Measurements from ENCODE around the gene ATP6AP1. TPM values are rescaled to one million over a fixed set of nuclear protein-coding genes. Genes with fewer than 3 reads are reported as not detected.
A peak's percentile ranks its signal among the peaks of the same experiment; 100 is the strongest.

Gene ATP6AP1
- total RNA-seq, 2 experiments from 2014 or later, result 25.1 to 25.3 TPM

DNA sequence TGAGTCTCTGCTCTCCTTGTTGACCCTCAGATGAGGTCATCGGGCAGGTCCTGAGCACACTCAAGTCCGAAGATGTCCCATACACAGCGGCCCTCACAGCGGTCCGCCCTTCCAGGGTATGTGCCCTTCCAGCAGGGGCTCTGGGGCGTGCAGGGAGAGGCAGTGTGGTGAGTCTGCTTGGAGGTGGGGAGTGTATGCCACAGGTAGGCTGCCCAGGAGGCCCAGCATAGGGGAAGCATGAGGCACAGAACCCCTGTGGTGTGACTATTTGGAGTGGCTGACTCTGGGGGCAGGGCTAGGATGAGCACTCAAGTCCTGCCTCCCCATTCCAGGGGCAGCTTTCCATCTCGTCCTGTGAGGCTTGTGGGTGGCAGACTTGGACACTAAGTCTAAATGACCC lies 5.1 kb downstream of the ATP6AP1 start:
- Mint-ChIP-seq H3K27me3 (no peaks in the 10 kb centered on the region), H3K27ac (no peak overlapping the region), H3K4me1 (peaks cover 24% of the 10 kb centered on the region), H3K4me3 (no peak overlapping the region), H3K36me3 (peaks cover 5% of the 10 kb centered on the region), H3K9me3 (no peaks in the 10 kb centered on the region)
- DNase-seq, result no peak

DNA sequence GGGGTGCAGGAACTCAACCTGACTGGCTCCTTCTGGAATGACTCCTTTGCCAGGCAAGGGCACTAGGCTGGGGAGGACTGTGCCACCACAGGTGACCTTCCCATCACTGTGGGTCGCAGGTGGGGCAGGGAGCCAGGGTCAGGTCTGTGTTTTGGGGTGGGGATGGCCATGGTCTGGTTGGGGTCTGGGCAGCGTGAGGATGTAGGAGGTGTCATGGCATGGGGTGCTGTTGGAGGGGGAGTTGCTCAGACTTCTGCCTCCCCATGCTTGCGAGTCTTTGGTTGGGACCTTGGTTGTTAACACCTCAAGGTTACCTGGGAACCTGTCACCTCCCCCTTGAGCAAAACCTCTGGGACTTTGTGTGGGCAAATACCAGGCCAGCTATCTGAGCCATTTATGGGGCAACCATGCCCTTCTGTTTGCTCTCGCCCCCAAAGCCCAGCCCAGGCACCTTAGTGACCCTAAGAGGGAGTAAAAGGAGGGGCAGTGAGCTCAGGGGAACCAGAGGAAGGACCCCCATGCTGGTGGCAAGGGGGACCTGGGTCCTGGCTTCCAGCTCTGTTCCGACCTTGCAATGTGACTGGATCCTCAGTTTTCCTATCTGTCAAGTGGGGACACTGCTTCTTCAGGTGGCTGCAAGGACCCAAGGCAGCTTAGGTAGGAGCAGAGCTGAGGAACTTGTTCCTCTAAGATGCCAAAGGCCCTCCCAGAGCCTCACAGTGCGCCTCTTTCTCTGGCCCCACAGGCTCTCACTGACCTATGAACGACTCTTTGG lies 6.1 kb downstream of the ATP6AP1 start:
- Mint-ChIP-seq H3K4me1 (peaks cover 23% of the 10 kb centered on the region), H3K9me3 (no peaks in the 10 kb centered on the region), H3K36me3 (peaks cover 5% of the 10 kb centered on the region), H3K27me3 (no peaks in the 10 kb centered on the region), H3K27ac (no peak overlapping the region), H3K4me3 (no peak overlapping the region)
- DNase-seq, result no peak

DNA sequence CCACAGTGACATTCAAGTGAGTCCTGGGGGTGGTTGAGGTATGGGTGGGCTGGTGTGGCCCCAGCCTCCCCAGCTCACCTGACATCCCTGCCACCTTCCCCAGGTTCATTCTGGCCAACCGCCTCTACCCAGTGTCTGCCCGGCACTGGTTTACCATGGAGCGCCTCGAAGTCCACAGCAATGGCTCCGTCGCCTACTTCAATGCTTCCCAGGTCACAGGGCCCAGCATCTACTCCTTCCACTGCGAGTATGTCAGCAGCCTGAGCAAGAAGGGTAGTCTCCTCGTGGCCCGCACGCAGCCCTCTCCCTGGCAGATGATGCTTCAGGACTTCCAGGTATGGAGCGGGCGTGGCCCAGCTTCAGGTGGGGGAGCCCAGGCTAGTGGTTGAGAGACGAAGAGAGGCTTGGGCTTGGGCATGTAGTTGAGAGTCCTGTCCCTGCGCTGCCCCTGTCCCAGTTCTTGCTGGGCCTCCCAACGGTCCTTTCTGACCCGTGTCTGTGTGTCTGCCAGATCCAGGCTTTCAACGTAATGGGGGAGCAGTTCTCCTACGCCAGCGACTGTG lies 6.8 kb downstream of the ATP6AP1 start:
- no peak overlapping the region for H3K4me3 Mint-ChIP-seq
- peaks cover 5% of the 10 kb centered on the region for H3K36me3 Mint-ChIP-seq
- H3K27me3 Mint-ChIP-seq, result no peaks in the 10 kb centered on the region
- H3K9me3 Mint-ChIP-seq, result no peaks in the 10 kb centered on the region
- no peak overlapping the region for H3K27ac Mint-ChIP-seq
- peaks cover 19% of the 10 kb centered on the region for H3K4me1 Mint-ChIP-seq
- DNase-seq, result no peak

DNA sequence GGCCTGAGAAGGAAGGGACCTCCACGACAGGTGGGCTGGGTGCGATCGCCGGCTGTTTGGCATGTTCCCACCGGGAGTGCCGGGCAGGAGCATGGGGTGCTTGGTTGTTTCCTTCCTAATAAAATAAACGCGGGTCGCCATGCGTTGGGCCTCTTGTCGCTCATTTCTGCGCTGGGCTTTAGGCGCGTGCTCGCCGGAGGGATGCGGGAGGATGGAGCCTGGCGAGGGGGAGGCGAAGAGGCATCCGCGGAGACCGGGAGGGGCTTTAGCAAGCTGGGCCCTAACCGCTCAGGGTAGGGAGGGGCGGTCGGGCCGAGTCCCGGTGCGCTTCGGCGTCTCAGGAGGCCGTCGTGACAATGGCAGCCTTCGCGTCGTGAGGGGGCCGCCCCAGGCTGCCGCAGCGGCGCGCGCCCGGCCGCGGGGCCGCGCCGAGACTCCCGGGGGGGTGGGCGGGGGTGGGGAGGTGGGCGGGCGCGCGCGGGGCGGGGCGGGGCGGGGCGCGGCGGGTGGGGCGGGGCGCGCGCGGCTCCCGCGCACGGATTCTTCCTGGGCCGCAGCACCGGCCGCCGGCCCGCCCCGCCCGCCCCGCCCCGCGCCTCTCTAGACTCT lies 8.0 kb downstream of the ATP6AP1 start:
- no peaks in the 10 kb centered on the region for H3K27me3 Mint-ChIP-seq
- H3K27ac Mint-ChIP-seq, result peak overlapping the region; percentile 90
- H3K36me3 Mint-ChIP-seq, result peaks cover 5% of the 10 kb centered on the region
- peak overlapping the region; percentile 79 for H3K4me3 Mint-ChIP-seq
- no peaks in the 10 kb centered on the region for H3K9me3 Mint-ChIP-seq
- DNase-seq, result peak; percentile 58
- H3K4me1 Mint-ChIP-seq, result peaks cover 18% of the 10 kb centered on the region

DNA sequence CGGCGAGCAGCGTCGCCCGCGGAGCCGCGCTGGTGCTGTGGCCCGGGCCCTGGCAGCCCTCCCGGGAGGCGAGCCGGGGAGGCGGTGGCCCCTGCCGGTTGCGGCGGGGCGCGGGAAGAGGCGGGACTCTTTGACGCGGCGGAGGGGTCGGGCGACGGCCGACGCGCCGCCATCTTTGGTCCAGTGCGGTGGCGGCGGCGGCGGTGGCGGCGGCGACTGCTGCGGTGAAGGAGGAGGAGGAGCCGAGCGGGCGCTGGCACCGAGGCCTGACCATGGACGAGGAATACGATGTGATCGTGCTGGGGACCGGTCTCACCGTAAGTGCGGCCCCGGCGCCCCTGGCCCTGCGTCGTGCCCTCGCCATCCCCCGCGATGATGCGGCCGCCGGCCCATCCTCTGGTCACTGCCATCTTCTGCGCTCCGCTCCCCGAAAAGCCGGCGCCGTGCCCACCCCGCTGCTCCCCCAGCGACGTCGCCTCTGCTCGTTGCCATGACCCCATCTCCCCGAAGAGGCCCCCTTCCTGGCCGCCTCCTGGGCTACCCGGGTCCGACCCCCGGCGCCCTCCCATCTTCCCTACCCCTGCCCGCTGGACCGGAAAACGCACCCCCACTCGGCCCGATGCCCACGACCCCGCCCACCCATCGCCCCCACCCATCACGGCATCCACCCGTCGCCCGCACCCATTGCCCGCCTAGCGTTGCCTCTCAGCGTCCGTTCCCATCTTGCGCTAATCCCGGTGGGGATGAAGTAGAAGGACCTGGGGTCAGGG lies 8.7 kb downstream of the ATP6AP1 start, which contains the start of gene GDI1:
Gene GDI1 (plus strand): TSS at position 172 of the 770 bp plus-strand sequence. CDS start 101 bp downstream, at position 273.
- H3K4me1 Mint-ChIP-seq, result peaks cover 18% of the 10 kb centered on the region
- peak; percentile 58 for DNase-seq
- H3K9me3 Mint-ChIP-seq, result no peaks in the 10 kb centered on the region
- H3K4me3 Mint-ChIP-seq, result peak within 1 kb of the TSS; percentile 86
- peaks cover 5% of the 10 kb centered on the region for H3K36me3 Mint-ChIP-seq
- no peaks in the 10 kb centered on the region for H3K27me3 Mint-ChIP-seq
- peak within 1 kb of the TSS; percentile 90 for H3K27ac Mint-ChIP-seq

DNA sequence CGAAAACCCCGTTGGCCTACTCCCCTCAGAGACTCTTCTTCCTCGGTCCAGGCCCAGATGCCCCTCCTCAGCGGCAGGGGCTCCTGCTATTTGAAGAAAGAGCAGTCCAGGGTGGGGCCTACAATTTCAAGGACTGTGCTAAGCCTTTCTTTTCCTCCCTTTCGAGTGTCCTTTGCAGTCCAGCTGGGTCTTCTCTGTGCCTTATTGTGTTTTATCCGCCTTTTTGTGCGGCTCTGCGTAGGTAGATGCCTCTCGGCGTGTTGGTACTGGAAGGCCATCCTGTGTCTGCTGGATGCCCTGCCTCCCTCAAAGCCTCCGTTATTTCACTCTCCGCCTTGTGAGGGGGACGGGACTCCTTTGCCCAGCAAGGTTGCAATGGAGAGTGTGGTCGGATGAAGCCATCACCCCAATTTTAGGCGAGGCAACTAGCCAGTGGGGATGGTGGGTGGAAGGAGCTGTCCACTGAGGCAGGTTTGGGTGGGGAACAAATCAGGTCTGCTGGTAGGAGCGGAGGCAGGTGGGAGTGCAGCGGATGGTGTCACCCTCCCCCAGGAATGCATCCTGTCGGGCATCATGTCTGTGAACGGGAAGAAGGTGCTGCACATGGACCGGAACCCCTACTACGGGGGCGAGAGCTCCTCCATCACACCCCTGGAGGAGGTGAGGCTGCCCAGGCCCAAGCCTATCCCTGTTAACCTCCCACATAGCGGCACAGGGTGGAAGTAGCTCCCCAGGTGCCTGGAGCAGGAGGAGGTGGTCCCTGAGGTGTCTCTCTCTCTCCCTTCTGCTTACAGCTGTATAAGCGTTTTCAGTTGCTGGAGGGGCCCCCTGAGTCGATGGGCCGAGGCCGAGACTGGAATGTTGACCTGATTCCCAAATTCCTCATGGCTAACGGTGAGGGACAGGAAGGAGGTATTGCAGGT lies 9.8 kb downstream of the ATP6AP1 start:
- Mint-ChIP-seq H3K4me3 (peak overlapping the region; percentile 86), H3K27ac (peak overlapping the region; percentile 81), H3K9me3 (no peaks in the 10 kb centered on the region), H3K4me1 (peaks cover 18% of the 10 kb centered on the region), H3K27me3 (no peaks in the 10 kb centered on the region), H3K36me3 (peaks cover 5% of the 10 kb centered on the region)
- DNase-seq, result no peak

DNA sequence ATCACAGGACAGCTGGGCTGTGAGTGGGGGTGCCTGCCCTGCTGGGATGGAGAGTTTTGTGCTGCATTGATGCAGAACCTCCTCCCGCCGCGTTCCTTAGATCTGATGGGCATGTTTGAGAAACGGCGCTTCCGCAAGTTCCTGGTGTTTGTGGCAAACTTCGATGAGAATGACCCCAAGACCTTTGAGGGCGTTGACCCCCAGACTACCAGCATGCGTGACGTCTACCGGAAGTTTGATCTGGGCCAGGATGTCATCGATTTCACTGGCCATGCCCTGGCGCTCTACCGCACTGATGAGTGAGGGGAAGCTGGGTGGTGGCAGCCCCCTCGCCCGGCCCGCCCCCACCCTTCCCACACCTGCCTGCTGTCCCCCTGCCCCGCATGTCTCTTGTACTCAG lies 11.4 kb downstream of the ATP6AP1 start:
- H3K4me1 Mint-ChIP-seq, result peaks cover 18% of the 10 kb centered on the region
- no peak overlapping the region for H3K4me3 Mint-ChIP-seq
- no peaks in the 10 kb centered on the region for H3K9me3 Mint-ChIP-seq
- no peak overlapping the region for H3K27ac Mint-ChIP-seq
- DNase-seq, result no peak
- no peaks in the 10 kb centered on the region for H3K27me3 Mint-ChIP-seq
- H3K36me3 Mint-ChIP-seq, result peaks cover 5% of the 10 kb centered on the region

DNA sequence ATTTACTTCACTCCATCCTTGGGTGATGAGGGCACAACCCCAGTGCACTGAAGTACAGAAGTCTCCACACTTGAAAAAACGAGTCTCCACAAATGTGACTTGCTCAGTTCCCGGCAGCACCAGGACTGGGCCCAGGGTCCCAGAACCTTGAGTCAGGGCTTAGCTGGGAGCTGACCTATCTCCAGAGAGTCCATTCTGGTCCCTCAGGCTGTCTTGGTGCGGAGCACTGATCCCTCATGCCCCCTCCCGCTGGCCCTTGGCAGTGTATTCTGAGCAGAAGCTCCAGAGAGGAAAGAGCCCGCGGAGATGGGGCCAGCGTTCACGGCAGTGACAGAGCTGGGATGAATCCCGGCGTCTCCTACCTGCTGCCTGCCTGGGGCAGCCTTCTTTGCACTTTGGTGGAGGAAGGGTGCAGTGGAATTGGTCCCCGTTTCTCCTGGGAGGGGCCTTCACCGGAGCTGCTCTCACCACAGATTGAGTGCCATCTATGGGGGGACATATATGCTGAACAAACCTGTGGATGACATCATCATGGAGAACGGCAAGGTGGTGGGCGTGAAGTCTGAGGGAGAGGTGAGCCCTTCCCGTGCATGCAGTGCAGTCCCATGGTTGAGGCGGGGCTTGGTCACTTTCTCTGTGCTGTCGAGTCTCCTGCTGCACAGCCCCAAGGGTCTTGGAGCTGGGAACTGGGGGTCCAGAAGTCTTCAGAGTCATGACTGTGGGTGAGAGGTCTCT lies 12.3 kb downstream of the ATP6AP1 start:
- no peaks in the 10 kb centered on the region for H3K27me3 Mint-ChIP-seq
- H3K27ac Mint-ChIP-seq, result peak overlapping the region; percentile 42
- no peak for DNase-seq
- no peaks in the 10 kb centered on the region for H3K9me3 Mint-ChIP-seq
- H3K36me3 Mint-ChIP-seq, result peaks cover 5% of the 10 kb centered on the region
- no peak overlapping the region for H3K4me3 Mint-ChIP-seq
- H3K4me1 Mint-ChIP-seq, result peaks cover 18% of the 10 kb centered on the region

DNA sequence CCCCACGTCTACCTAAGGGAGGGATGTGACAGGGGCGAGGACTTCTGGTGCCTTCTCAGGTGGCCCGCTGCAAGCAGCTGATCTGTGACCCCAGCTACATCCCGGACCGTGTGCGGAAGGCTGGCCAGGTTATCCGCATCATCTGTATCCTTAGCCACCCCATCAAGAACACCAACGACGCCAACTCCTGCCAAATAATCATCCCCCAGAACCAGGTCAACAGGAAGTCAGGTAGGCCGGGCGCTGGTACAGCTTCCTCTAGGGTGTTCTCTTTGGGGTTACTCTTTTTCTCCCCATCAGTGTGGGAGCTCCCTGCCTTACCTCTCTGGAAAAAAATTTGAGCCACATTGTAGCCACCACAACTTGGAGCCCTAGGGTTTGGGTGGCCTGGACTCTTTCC lies 13.1 kb downstream of the ATP6AP1 start:
- H3K4me1 Mint-ChIP-seq, result peaks cover 13% of the 10 kb centered on the region
- H3K27ac Mint-ChIP-seq, result no peak overlapping the region
- no peak overlapping the region for H3K4me3 Mint-ChIP-seq
- no peaks in the 10 kb centered on the region for H3K27me3 Mint-ChIP-seq
- no peaks in the 10 kb centered on the region for H3K36me3 Mint-ChIP-seq
- DNase-seq, result no peak
- H3K9me3 Mint-ChIP-seq, result no peaks in the 10 kb centered on the region

DNA sequence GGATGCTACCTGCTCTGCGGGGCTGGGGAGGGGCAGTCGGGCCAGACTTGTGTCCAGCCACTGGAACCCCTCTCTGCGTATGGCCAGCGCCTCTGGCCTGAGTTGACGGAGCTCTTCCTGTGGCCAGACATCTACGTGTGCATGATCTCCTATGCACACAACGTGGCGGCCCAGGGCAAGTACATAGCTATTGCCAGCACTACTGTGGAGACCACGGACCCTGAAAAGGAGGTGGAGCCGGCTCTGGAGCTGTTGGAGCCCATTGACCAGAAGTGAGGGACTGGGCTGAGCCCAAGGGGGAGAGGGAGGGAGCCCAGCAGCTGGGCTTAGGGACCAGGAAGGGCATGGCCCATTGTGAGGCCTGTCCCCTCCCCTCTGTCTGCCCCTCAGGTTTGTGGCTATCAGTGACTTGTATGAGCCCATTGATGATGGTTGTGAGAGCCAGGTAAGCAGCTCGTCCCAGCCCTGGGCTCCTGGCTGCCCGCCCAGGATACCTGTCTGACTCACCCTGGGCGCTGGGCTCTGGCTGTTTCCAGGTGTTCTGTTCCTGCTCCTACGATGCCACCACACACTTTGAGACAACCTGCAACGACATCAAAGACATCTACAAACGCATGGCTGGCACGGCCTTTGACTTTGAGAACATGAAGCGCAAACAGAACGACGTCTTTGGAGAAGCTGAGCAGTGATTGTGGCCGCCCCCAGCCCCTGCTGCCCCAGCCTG lies 13.7 kb downstream of the ATP6AP1 start:
- Mint-ChIP-seq H3K27ac (no peak overlapping the region), H3K36me3 (no peaks in the 10 kb centered on the region), H3K9me3 (no peaks in the 10 kb centered on the region), H3K4me3 (no peak overlapping the region), H3K27me3 (no peaks in the 10 kb centered on the region), H3K4me1 (peaks cover 13% of the 10 kb centered on the region)
- DNase-seq, result no peak

DNA sequence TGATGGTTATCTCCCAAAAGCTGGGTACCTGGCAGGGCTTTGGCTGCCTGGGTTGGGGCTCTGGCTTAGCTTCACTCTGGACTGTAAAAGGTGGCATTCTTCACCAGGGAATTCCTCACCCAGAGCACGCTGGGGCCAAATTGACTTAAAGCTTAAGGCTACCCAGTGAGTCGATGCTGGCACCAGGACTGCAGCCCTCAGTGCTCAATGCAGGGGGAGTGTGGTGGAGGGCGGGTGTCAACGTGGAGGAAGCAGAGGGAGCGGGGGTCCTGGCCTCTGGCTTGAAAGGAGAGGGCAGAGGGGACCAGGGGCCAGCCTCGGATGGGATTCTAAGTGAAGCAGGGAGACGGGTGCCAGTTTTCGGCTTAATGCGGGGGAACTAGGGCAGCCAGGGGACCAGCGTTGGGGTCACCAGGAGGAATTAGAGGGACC lies 15.0 kb downstream of the ATP6AP1 start:
- H3K36me3 Mint-ChIP-seq, result no peaks in the 10 kb centered on the region
- DNase-seq, result no peak
- H3K4me3 Mint-ChIP-seq, result peak overlapping the region; percentile 76
- H3K27me3 Mint-ChIP-seq, result no peaks in the 10 kb centered on the region
- no peaks in the 10 kb centered on the region for H3K9me3 Mint-ChIP-seq
- H3K27ac Mint-ChIP-seq, result peak overlapping the region; percentile 78
- peaks cover 8% of the 10 kb centered on the region for H3K4me1 Mint-ChIP-seq

DNA sequence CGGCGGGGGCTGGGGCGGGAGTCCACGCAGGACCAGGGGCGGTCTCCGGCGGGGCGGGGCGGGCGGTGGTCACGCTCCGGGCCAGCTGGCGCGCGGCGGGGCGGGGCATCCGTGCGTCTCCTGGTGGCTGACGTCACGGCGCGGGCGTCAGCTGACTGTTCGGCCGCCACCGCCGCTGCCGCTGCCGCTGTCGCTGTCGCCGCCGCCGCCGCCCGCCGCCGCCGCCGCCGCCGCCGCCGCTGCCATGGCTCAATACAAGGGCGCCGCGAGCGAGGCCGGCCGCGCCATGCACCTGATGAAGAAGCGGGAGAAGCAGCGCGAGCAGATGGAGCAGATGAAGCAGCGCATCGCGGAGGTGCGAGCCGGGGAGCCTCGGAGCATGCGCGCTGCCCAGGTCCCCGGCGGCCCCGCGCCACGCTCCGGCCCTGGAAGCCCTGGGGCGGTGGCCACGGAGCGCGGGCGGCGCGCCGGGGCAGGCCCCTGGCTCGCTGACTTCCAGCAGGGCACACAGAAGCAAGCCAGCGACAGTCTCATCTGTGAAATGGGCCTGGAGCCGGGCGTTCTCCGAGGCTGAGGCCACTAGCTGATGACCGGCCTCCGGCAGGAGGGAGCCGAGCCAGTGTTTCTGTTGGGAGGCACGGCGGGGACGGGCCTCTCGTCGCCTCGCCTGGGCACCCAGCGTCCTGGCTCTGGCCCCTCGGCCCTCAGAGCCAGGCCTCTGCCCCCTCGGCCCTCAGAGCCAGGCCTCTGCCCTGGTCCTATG lies 15.7 kb downstream of the ATP6AP1 start, which contains the start of gene FAM50A:
Gene FAM50A (plus strand): TSS at position 150 of the 763 bp plus-strand sequence. CDS start 95 bp downstream, at position 245.
- Mint-ChIP-seq H3K9me3 (no peaks in the 10 kb centered on the region), H3K27me3 (no peaks in the 10 kb centered on the region), H3K4me3 (peak within 1 kb of the TSS; percentile 76), H3K27ac (peak within 1 kb of the TSS; percentile 78), H3K36me3 (no peaks in the 10 kb centered on the region), H3K4me1 (peaks cover 4% of the 10 kb centered on the region)
- peak; percentile 77 for DNase-seq

All from activated naive CD8-positive, alpha-beta T cell treated with anti-CD3 and anti-CD28 coated beads for 36 hours (primary cell).